OCI-LY7 (cell line): Measurements from ENCODE around the gene LRCOL1.

ENCODE experiments used
- EZH2phosphoT487 ChIP-seq: fragments of 200-600 bp; sonication (generic); IDR thresholded peaks from 2 replicates; pipeline ENCODE4 v1.6.1; 2018; ENCODE audit warnings: low read depth, borderline replicate concordance, mild to moderate bottlenecking, mixed run types, antibody characterized with exemption, low read length, moderate library complexity, mixed read lengths
- TF ChIP-seq, protein P1 (sequence below): fragments of 200-600 bp; sonication (generic); conservative IDR thresholded peaks from 2 replicates; pipeline ENCODE4 v1.5.1; 2014; ENCODE audit warnings: mild to moderate bottlenecking, antibody characterized with exemption, low read length, moderate library complexity, mixed read lengths

DNA sequence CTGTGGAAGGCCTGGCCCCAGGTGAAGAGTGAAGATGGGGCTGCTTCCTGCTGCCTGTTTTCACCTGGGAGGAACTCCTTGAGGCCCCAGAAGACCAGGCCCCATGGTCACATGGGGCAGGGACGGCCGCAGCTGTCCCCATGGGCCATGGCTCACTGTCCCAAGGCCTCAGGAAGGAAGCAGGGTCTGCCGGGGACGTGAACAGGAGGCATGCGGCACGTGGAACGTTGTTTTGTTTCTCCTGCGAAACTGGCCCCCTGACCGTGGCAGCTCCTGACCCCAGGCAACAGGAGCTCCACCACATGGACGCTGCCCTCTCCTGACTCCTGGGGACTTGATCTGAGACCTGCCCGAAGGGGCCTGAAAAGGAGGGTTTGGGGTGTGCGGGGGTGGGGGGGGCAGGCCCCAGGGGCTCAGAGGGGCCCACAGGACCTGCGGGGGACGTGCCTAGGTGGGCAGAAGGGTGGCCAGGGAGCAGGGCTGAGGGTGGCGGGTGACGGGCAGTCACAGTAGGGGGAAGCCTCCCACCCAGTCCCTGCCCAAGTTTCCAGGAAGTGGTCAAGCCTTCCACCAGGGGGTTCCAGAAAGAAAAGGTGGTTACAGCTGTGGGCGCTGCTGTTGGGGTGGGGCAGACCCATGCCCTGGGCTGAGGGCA, 41.4 kb downstream of the LRCOL1 start:
- TF ChIP-seq, protein P1, sequence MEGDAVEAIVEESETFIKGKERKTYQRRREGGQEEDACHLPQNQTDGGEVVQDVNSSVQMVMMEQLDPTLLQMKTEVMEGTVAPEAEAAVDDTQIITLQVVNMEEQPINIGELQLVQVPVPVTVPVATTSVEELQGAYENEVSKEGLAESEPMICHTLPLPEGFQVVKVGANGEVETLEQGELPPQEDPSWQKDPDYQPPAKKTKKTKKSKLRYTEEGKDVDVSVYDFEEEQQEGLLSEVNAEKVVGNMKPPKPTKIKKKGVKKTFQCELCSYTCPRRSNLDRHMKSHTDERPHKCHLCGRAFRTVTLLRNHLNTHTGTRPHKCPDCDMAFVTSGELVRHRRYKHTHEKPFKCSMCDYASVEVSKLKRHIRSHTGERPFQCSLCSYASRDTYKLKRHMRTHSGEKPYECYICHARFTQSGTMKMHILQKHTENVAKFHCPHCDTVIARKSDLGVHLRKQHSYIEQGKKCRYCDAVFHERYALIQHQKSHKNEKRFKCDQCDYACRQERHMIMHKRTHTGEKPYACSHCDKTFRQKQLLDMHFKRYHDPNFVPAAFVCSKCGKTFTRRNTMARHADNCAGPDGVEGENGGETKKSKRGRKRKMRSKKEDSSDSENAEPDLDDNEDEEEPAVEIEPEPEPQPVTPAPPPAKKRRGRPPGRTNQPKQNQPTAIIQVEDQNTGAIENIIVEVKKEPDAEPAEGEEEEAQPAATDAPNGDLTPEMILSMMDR = no peak
- TF ChIP-seq EZH2phosphoT487 = no peak
